Measurements from ENCODE around the gene OPHN1.

DNA sequence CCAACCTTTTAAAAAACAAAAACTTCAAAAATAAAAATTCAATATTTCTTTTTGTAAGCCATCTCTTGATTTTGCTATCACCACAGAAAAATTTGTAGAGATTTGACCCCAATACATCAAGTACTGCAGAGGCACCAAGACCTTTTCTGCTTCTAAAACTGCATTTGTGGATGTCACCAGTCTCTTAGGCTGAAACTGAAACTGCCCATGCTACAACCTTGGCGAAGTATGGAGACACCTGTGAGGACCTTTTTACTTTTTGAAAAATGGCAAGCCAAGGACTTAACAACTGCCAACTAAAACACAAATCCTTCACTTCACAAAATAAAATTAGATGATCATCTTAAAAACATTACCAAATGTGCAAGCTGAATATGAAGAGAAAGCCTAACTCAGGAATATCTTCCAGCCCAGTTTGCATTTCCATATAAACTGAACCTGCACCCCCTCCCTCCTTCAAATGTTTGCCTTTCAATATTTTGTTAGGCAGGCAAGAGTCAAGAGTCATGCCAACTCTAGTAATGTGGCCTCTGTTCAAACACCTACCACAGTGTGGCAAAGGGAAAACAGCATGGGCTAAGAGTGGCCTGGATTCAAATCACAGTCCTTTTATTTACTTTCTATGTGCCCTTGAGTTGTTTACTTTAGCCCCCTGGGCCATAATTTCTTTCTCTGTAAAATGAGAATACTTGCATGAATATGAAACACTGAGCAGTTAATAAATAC lies 389.4 kb downstream of the OPHN1 start:
- TF ChIP-seq, protein P1, sequence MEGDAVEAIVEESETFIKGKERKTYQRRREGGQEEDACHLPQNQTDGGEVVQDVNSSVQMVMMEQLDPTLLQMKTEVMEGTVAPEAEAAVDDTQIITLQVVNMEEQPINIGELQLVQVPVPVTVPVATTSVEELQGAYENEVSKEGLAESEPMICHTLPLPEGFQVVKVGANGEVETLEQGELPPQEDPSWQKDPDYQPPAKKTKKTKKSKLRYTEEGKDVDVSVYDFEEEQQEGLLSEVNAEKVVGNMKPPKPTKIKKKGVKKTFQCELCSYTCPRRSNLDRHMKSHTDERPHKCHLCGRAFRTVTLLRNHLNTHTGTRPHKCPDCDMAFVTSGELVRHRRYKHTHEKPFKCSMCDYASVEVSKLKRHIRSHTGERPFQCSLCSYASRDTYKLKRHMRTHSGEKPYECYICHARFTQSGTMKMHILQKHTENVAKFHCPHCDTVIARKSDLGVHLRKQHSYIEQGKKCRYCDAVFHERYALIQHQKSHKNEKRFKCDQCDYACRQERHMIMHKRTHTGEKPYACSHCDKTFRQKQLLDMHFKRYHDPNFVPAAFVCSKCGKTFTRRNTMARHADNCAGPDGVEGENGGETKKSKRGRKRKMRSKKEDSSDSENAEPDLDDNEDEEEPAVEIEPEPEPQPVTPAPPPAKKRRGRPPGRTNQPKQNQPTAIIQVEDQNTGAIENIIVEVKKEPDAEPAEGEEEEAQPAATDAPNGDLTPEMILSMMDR (IDR thresholded peaks at IDR 0.05 in 4 of 5, conservative IDR thresholded peaks at IDR 0.05 in 1 of 5) = no peak
- no peak for TF ChIP-seq POLR2A (IDR thresholded peaks at IDR 0.05)
